ENCODE results near the gene CFTR.
"Not testable (repeated sequence)": the region's sequence is repeated elsewhere in the genome, so short reads cannot be mapped to it uniquely, and the experiment has no call there.

The CFTR gene

GRCh38 chr7:117689406-117689805 is 209.6 kb downstream of the CFTR start:
- no peak for DNase-seq (ENCODE audit: low spot score)

GRCh38 chr7:117690147-117690546 is 210.3 kb downstream of the CFTR start:
- no peak for DNase-seq (ENCODE audit: low spot score)

- DNase-seq (ENCODE audit: low spot score): no peak
Measured at GRCh38 chr7:117692338-117692737, 212.5 kb downstream of the CFTR start.

GRCh38 chr7:117698018-117698417 is 218.2 kb downstream of the CFTR start:
- DNase-seq (ENCODE audit: low spot score): no peak

- DNase-seq (ENCODE audit: low spot score): no peak
Measured at GRCh38 chr7:117704063-117704462, 224.2 kb downstream of the CFTR start.

GRCh38 chr7:117705630-117706029 is 225.8 kb downstream of the CFTR start:
- DNase-seq (ENCODE audit: low spot score): no peak

- no peak for DNase-seq (ENCODE audit: low spot score)
Measured at GRCh38 chr7:117706210-117706609, 226.4 kb downstream of the CFTR start.

GRCh38 chr7:117707080-117707479 is 227.3 kb downstream of the CFTR start:
- no peak for DNase-seq (ENCODE audit: low spot score)

- DNase-seq (ENCODE audit: low spot score): not testable (repeated sequence)
Measured at GRCh38 chr7:117708173-117708572, 228.3 kb downstream of the CFTR start.

- DNase-seq (ENCODE audit: low spot score): no peak
Measured at GRCh38 chr7:117711556-117711955, 231.7 kb downstream of the CFTR start.

GRCh38 chr7:117715784-117716445 is 236.1 kb downstream of the CFTR start:
- no peak for DNase-seq (ENCODE audit: low spot score)

- no peak for DNase-seq (ENCODE audit: low spot score)
Measured at GRCh38 chr7:117716707-117717299, 237.0 kb downstream of the CFTR start.

- no peak for DNase-seq (ENCODE audit: low spot score)
Measured at GRCh38 chr7:117717357-117717756, 237.5 kb downstream of the CFTR start.
